Mesenchymal stem cell (in vitro differentiated cells and primary cell): Measurements from ENCODE around the gene ADGRG7.
A peak's percentile ranks its signal among the peaks of the same experiment; 100 is the strongest.

Experiments
- DNase-seq: peaks from one replicate; pipeline ENCODE4 v3.0.0-alpha.2; 2013
- H2AFZ ChIP-seq: one replicate; pipeline ENCODE4 v1.6.1; 2013; ENCODE audit warnings: low read depth, mild to moderate bottlenecking, control low read depth, inconsistent platforms, low read length, moderate library complexity
- H2AK5ac ChIP-seq: 2 replicates; pipeline ENCODE4 v1.6.1; 2013; ENCODE audit warnings: low read length, moderate library complexity, mild to moderate bottlenecking, inconsistent platforms; ENCODE audit not compliant: severe bottlenecking
- H2BK120ac ChIP-seq: one replicate; pipeline ENCODE4 v1.6.1; 2013; ENCODE audit warnings: low read depth, mild to moderate bottlenecking, inconsistent platforms, low read length, moderate library complexity
- H2BK12ac ChIP-seq, 2 experiments: one replicate each; pipeline ENCODE4 v1.6.1; 2013; ENCODE audit warnings: inconsistent platforms in 2 of 2, low read length in 2 of 2, mild to moderate bottlenecking in 2 of 2, moderate library complexity in 2 of 2, control low read depth in 1 of 2
- H2BK15ac ChIP-seq: one replicate; pipeline ENCODE4 v1.6.1; 2013; ENCODE audit warnings: mild to moderate bottlenecking, low read depth, inconsistent platforms; ENCODE audit not compliant: poor library complexity, severe bottlenecking
- H2BK5ac ChIP-seq: 2 replicates; pipeline ENCODE4 v1.6.1; 2013; ENCODE audit warnings: low read depth, mild to moderate bottlenecking, low read length, control low read depth, inconsistent platforms; ENCODE audit not compliant: poor library complexity, severe bottlenecking
- H3K14ac ChIP-seq, 2 experiments: one replicate each; pipeline ENCODE4 v1.6.1; 2013; ENCODE audit warnings: inconsistent platforms in 2 of 2, low read length in 2 of 2, control low read depth in 1 of 2, mild to moderate bottlenecking in 1 of 2, moderate library complexity in 1 of 2
- H3K18ac ChIP-seq, 2 experiments: one replicate each; pipeline ENCODE4 v1.6.1; 2013; ENCODE audit warnings: inconsistent platforms in 2 of 2, low read length in 2 of 2, control low read depth in 1 of 2, low read depth in 1 of 2, mild to moderate bottlenecking in 1 of 2
- H3K23ac ChIP-seq, 2 experiments: one replicate each; pipeline ENCODE4 v1.6.1; 2013; ENCODE audit warnings: inconsistent platforms in 2 of 2, low read length in 2 of 2, mild to moderate bottlenecking in 2 of 2, moderate library complexity in 2 of 2, control low read depth in 1 of 2
- H3K27ac ChIP-seq: 2 replicates; pipeline ENCODE4 v1.5.1; 2013; ENCODE audit warnings: mild to moderate bottlenecking, moderate library complexity, low read length, control low read depth, inconsistent platforms; ENCODE audit not compliant: poor library complexity, severe bottlenecking
- H3K27me3 ChIP-seq, 2 experiments: 2 replicates each; pipeline versions ENCODE4 v1.6.1 to v1.7.0; 2013; ENCODE audit warnings: low read length in 2 of 2, mild to moderate bottlenecking in 2 of 2, moderate library complexity in 2 of 2, control low read depth in 1 of 2, inconsistent platforms in 1 of 2; ENCODE audit not compliant: control insufficient read depth in 1 of 2, insufficient read depth in 1 of 2
- H3K36me3 ChIP-seq, 2 experiments: 2 replicates each; pipeline versions ENCODE4 v1.6.1 to v1.7.0; 2013; ENCODE audit warnings: low read length in 2 of 2, control low read depth in 1 of 2, inconsistent platforms in 1 of 2, low read depth in 1 of 2, mild to moderate bottlenecking in 1 of 2; ENCODE audit not compliant: insufficient read depth in 2 of 2, control insufficient read depth in 1 of 2
- H3K4ac ChIP-seq, 2 experiments: one replicate each; pipeline ENCODE4 v1.6.1; 2013; ENCODE audit warnings: inconsistent platforms in 2 of 2, low read length in 2 of 2, mild to moderate bottlenecking in 2 of 2, moderate library complexity in 2 of 2, control low read depth in 1 of 2, low read depth in 1 of 2
- H3K4me1 ChIP-seq: 2 replicates; pipeline ENCODE4 v1.6.1; 2013; ENCODE audit warnings: low read depth, low read length, control low read depth; ENCODE audit not compliant: control insufficient read depth, insufficient read depth
- H3K4me2 ChIP-seq: 2 replicates; pipeline ENCODE4 v1.6.1; 2013; ENCODE audit warnings: low read length, mild to moderate bottlenecking, inconsistent platforms; ENCODE audit not compliant: poor library complexity, severe bottlenecking
- H3K4me3 ChIP-seq, 2 experiments: 2 replicates each; pipeline versions ENCODE4 v1.5.1 to v1.7.0; 2013; ENCODE audit warnings: low read length in 2 of 2, mild to moderate bottlenecking in 2 of 2, control low read depth in 1 of 2, low read depth in 1 of 2; ENCODE audit not compliant: insufficient read depth in 1 of 2
- H3K79me1 ChIP-seq: replicated peaks from 2 replicates; pipeline ENCODE4 v1.6.1; 2013; ENCODE audit warnings: mild to moderate bottlenecking, control low read depth, low read length, inconsistent platforms; ENCODE audit not compliant: poor library complexity, severe bottlenecking
- H3K9ac ChIP-seq: 2 replicates; pipeline ENCODE4 v1.7.0; 2013; ENCODE audit warnings: mild to moderate bottlenecking, low read length, moderate library complexity
- H3K9me3 ChIP-seq: 2 replicates; pipeline ENCODE4 v1.7.0; 2013; ENCODE audit warnings: mild to moderate bottlenecking, low read length; ENCODE audit not compliant: control insufficient read depth
- H4K8ac ChIP-seq: one replicate; pipeline ENCODE4 v1.6.1; 2013; ENCODE audit warnings: inconsistent platforms, mild to moderate bottlenecking, low read length, moderate library complexity
- H4K91ac ChIP-seq: one replicate; pipeline ENCODE4 v1.6.1; 2013; ENCODE audit warnings: mild to moderate bottlenecking, low read length, inconsistent platforms
- WGBS: methylation state at CpG from one replicate; pipeline ENCODE4 v1.1.7; 2013; ENCODE audit warnings: mixed read lengths; 5-methylcytosine and 5-hydroxymethylcytosine counted together

ADGRG7 gene

GRCh38 chr3:100588251-100588650 lies 21.1 kb upstream of the ADGRG7 start:
- Histone ChIP-seq H3K9me3 (no peaks in the 10 kb centered on the region), H3K79me1 (no peaks in the 10 kb centered on the region), H3K27me3 (no peaks in the 10 kb centered on the region), H3K4me2 (no peak overlapping the region), H3K36me3 (no peaks in the 10 kb centered on the region), H3K9ac (no peak overlapping the region), H4K8ac (no peak overlapping the region), H3K27ac (no peak overlapping the region), H2BK120ac (no peak overlapping the region), H3K23ac (no peak overlapping the region), H3K4me3 (no peak overlapping the region), H2BK12ac (no peak overlapping the region), H2AK5ac (no peak overlapping the region), H3K4me1 (no peaks in the 10 kb centered on the region), H2BK5ac (no peak overlapping the region), H3K18ac (no peak overlapping the region), H3K4ac (no peak overlapping the region), H2BK15ac (no peak overlapping the region), H2AFZ (no peak overlapping the region), H4K91ac (no peak overlapping the region), H3K14ac (no peak overlapping the region)
- WGBS, result no CpG with 5 or more reads among the region's 1 CpG
- no peak for DNase-seq

GRCh38 chr3:100590114-100590839 lies 19.1 kb upstream of the ADGRG7 start:
- H4K8ac ChIP-seq, result no peak overlapping the region

GRCh38 chr3:100590840-100591147 lies 18.6 kb upstream of the ADGRG7 start:
- no peak for DNase-seq
- Histone ChIP-seq H2BK12ac (no peak overlapping the region), H3K4me1 (no peaks in the 10 kb centered on the region), H3K27ac (no peak overlapping the region), H3K4ac (no peak overlapping the region), H3K9me3 (no peaks in the 10 kb centered on the region), H3K27me3 (no peaks in the 10 kb centered on the region), H2AK5ac (no peak overlapping the region), H3K4me2 (no peak overlapping the region), H2BK5ac (no peak overlapping the region), H3K14ac (no peak overlapping the region), H3K79me1 (no peaks in the 10 kb centered on the region), H3K4me3 (no peak overlapping the region), H4K8ac (no peak overlapping the region), H3K18ac (no peak overlapping the region), H2BK15ac (no peak overlapping the region), H3K23ac (no peak overlapping the region), H3K9ac (no peak overlapping the region), H3K36me3 (no peaks in the 10 kb centered on the region), H2BK120ac (no peak overlapping the region), H4K91ac (no peak overlapping the region), H2AFZ (no peak overlapping the region)
- no CpG with 5 or more reads among the region's 1 CpG for WGBS

More at GRCh38 chr3:100590114-100590839, 19.1 kb upstream of the ADGRG7 start:
- Histone ChIP-seq H3K9me3 (no peaks in the 10 kb centered on the region), H2BK5ac (no peak overlapping the region), H2AK5ac (no peak overlapping the region), H4K91ac (no peak overlapping the region), H3K79me1 (no peaks in the 10 kb centered on the region), H2AFZ (no peak overlapping the region), H2BK12ac (no peak overlapping the region), H3K23ac (no peak overlapping the region), H3K27me3 (no peaks in the 10 kb centered on the region), H2BK15ac (no peak overlapping the region), H3K4me1 (no peaks in the 10 kb centered on the region), H2BK120ac (no peak overlapping the region), H3K18ac (no peak overlapping the region), H3K36me3 (no peaks in the 10 kb centered on the region), H3K14ac (no peak overlapping the region), H3K27ac (no peak overlapping the region), H3K4me2 (peak overlapping the region; percentile 48), H3K4me3 (peak overlapping the region in 1 of 2 experiments; percentile 5), H3K4ac (no peak overlapping the region), H3K9ac (peak overlapping the region; percentile 67)
- 90% methylated on average over 3 of the region's 10 CpGs for WGBS
- peak; percentile 75 for DNase-seq

GRCh38 chr3:100591411-100591810 lies 18.0 kb upstream of the ADGRG7 start:
- Histone ChIP-seq H3K18ac (no peak overlapping the region), H2BK5ac (no peak overlapping the region), H3K27me3 (no peaks in the 10 kb centered on the region), H2AK5ac (no peak overlapping the region), H4K91ac (no peak overlapping the region), H3K23ac (no peak overlapping the region), H3K36me3 (no peaks in the 10 kb centered on the region), H2BK120ac (no peak overlapping the region), H3K79me1 (no peaks in the 10 kb centered on the region), H3K4me3 (no peak overlapping the region), H2BK15ac (no peak overlapping the region), H2AFZ (no peak overlapping the region), H3K9me3 (no peaks in the 10 kb centered on the region), H4K8ac (no peak overlapping the region), H3K4ac (no peak overlapping the region), H3K4me1 (no peaks in the 10 kb centered on the region), H3K14ac (no peak overlapping the region), H2BK12ac (no peak overlapping the region), H3K27ac (peak overlapping the region; percentile 66), H3K4me2 (no peak overlapping the region), H3K9ac (no peak overlapping the region)
- no CpG with 5 or more reads among the region's 3 CpGs for WGBS
- DNase-seq, result no peak
